Ureter (tissue), 1 donor: ENCODE measurements around the gene CFAP210. TPM values are rescaled to one million over a fixed set of nuclear protein-coding genes. Genes with fewer than 3 reads are reported as not detected.
"Not testable (repeated sequence)": the region's sequence is repeated elsewhere in the genome, so short reads cannot be mapped to it uniquely, and the experiment has no call there.

Source experiments
- DNase-seq: peaks from one replicate; pipeline ENCODE4 v3.0.0-alpha.2; 2020; ENCODE audit warnings: low spot score
- total RNA-seq: library from RNA; stranded (reverse); gene quantifications from one replicate; pipeline ENCODE4 v1.2.4, GENCODE V29; 2023
- donor health status: DM: yes; HTN: yes; CAD: no.

CFAP210 gene
- total RNA-seq, 1 donor from 2014 or later, result 0.49 TPM

DNA sequence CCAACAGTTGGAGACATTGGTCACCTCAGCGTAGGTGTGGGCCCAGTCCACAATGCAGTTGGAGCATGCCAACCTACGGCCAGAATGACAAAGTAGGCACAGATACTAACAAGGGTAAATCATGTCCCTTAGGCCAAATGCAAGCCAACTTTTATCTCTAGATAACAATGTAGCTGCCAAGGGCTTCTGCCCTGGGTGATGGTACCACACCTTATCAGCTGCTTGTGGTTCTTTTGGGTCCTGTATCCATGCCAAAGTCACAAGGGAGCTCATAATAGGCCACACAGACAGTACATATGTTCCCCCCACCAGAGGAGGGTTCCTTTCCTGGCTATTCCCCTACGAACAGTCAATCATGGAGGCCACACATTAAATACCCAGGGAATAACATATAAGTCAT lies 19.1 kb upstream of the CFAP210 start:
- DNase-seq, result no peak

DNA sequence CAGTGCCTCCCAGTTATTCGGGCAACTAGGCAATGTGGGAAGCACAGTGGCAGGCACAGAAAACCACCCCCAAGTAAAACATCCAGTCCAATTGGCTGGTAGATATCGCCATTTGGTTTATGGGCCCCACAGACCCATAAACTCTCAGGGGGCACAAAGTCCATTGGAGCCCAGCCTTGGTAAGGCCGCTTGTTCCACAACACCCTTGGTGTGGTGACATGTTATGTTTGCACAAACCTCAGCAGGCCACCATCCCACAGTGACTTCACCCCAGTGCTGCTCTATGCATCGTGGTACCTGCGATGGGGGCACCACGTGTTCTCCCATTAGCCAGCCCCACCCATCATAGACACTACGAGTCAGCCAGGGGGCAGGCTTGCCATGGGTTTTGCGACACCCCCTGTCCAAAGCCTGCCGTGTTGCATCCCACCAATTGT lies 18.6 kb upstream of the CFAP210 start:
- no peak for DNase-seq

DNA sequence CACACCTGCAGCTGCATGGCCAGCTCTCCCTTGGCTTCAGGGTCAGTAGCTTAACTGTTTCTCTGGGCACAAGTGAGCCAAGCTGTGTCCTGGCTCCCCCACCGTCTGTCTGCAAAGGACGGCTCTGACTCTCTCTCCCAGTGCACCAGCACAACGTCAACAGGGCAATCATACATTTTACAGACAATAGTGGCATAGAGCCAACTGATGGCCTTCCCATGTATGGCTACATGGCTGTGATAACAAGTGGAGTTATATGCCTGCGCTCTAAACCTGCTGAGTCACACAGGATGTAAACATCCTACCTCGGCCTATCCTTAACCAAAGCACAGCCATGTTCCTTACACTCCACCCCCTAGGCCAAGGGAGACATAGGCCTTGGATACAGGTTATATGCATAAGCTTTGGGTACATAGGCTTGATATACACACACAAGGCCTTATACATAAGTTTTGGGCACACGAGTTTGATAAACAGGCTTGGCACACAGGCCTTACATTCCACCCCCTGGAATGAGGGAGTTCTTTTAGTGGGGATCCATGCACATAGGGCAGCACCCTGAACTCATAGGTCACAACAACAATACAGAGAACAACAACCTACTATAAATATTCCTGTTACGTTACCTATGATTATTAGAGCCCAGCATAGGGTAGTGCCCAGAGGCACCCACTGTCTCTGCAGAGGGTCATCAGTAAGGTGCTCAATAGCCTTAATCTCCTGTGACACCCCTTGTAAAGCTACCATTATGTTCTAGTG lies 17.7 kb upstream of the CFAP210 start:
- DNase-seq, result no peak

DNA sequence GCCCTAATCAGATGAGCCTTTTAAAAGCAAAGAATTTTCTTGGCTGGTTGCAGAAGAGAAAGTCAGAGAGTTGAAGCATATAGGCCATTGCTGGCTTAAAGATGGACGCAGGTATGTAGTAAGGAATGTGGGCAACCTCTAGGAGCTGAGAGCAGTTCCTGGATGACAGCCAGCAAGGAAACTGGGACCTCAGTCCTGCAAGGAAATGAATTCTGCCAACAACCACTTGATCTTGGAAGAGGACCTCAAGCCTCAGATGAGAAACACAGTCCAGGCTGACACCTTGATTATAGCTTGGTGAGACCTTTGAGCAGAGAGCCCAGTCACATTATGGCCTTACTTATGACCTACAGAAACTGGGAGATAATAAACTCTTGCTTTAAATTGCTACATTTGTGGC lies 15.8 kb upstream of the CFAP210 start:
- DNase-seq, result no peak

DNA sequence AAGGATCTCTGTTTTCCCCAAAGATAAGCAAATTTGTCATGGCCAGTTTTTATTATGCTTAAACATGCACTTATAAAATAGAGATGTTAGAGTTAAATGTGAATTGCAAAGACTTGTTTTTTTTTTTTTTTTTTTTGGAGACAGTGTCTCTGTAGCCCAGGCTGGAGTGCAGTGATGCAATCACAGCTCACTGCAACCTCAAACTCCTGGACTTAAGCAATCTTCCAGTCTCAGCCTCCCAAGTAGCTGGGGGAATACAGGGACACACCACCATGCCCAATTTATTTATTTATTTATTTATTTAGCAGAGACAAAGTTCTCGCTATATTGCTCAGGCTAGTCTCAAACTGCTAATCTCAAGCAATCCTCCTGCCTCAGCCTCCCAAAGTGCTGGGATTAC lies 15.1 kb upstream of the CFAP210 start:
- no peak for DNase-seq

DNA sequence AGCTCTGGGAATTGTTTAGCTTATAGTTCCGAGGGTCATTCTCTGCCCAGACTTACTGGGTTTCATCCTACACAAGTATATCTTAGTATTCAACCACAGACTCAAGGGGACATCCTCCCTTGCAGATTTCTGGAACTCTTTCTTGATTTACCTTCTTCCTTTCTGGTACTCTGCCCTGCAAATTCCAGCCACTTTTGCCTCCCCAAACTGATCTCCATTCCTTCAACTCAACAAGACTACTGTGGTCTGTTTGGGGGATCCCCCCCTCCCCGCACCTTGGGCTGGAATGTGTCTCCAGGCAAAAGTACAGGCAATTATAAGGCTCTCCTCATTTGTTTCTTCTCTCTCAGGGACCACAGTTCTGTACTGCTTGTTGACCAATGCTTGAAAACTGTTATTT lies 13.4 kb upstream of the CFAP210 start:
- no peak for DNase-seq

DNA sequence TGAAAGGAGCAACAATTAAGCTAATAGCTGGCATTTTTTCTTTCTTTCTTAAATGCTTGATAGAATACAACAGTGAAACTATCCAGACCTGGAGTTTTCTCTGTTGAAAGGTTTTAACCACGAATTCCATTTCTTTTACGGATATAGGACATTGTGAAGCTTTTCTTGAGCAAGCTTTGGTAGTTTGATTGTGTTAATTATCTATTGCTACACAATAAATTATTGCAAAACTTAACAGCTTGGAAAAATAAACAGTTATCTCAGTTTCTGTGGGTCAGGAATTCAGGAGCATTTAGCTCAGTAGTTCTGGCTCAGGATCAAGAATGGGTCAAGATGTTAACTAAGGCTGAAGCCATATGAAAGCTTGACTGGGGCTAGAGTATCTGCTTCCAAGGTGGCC lies 11.7 kb upstream of the CFAP210 start:
- DNase-seq, result no peak

DNA sequence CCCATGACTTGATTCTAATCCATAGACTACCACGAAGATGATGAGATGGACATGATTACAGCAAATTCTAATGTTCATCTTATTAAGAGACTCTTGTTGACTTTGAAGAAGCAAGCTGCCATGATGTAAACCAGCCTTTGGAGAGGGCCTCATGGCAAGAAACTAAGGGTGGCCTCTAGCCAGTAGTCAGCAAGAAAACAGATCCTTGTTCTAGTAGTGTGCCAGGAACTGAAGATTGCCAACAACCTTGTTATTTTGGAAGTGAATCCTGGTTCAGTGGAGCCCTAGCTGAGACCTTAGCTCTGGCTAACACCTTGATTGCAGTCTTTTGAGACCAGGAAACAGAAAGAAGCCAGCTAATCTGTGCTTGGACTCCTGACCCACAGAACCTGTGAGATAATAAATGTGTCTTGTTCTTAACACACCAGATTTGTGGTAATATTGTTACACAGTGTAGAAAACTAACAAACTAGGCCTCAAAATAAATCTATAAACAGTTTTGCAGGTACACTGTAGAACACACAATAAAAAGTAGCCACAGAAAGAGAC lies 10.0 kb upstream of the CFAP210 start:
- DNase-seq, result no peak

DNA sequence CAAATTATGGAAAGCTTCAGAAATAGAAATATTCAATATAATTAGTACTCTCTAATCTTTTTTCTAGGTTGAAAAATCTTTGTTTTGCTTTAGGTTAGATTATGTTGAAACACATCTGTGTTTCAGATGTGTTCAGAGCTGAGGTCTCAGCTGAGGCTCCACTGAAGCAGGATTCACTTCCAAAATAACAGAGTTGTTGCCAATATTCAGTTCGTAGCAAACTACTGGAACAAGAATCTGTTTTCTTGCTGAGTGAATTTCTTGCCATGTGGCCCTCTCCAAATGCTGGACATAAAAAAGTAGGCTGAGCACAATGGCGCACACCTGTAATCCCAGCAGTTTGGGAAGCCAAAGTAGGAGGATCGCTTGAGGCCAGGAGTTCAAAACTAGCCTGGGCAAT lies 8.8 kb upstream of the CFAP210 start:
- DNase-seq, result no peak

DNA sequence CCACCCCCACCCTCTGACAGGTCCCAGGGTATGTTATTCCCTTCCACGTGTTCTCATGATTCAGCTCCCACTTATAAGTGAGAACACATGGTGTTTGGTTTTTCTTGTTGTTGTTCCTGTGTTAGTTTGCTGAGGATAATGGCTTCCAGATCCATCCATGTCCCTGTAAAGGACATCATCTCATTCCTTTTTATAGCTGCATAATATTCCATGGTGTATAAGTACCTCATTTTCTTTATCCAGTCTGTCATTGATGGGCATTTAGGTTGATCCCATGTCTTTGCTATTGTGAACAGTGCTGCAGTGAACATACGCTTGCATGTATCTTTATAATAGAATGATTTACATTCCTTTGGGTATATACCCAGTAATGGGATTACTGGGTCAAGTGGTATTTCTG lies 5.0 kb upstream of the CFAP210 start:
- DNase-seq, result not testable (repeated sequence)

DNA sequence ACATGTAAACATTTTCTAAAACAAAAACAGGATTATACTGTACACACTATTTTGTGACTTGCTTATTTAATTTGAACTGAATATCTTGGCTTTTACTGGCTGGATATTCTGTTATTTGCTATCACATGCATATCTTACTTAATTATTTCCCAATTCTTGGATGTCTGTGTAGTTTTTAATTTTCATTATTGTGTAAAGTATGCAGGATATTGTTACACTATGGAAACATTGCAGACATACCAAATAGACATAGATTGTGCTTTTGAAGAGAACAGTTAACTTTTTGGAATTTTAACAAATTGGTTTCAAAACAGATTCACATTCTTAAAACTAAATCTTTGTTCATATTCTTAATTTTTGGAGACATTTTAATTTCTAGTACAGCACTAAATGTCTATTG lies 2.2 kb upstream of the CFAP210 start:
- DNase-seq, result no peak

DNA sequence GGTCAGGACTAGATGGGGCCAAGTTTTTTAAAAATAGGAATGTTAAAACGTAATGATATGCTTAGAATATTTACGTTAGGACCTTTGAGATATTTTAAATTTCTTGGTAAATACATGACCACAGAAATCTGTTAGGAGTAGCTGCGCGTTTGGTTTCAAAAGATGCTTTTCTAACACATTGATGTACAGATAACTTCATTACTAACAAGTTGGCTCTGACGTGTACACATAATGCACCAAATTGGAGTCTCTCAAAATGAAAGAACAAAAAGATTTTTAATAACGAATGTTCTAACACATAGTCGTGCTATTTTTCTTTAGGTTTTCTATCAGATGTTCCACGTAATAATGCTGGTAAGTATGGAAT lies 672 bp upstream of the CFAP210 start:
- no peak for DNase-seq

DNA sequence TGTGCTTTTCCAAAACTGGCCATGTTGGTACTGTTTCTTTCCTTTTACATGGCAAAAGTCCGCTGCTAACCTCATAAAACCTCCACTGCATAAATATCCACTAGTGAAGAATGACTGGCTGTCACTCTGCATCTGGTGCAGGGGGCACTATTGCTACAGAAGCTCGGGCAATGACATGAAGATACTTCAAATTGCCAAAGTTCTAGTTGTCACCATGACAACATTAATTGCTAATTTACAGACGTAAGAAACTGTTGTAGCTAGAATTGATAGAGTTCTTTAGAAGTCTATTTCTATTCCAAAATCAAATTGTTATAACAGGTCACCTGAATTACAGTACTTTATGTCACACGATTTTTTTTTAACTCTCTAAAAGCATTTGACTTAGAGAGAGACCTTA lies 845 bp downstream of the CFAP210 start:
- DNase-seq, result no peak

DNA sequence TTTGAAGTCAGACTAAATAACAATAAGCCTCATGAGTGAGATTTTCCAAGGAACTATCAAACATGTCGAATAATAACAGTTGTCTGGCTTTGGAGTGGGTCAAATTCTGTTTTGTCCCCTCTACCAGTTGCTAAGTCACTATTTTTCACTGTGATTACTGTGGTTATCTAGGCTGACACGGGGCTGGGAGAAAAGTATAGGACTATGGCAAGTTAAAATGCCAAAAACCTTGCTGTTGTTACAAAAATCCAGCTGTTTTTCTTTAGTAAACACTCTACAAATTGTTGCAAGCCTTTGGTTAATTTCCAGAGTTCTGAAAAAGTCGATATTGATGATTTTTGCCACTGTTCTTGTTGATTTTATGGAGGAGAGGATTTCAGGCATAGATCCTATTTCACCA lies 1.5 kb downstream of the CFAP210 start:
- DNase-seq, result no peak

DNA sequence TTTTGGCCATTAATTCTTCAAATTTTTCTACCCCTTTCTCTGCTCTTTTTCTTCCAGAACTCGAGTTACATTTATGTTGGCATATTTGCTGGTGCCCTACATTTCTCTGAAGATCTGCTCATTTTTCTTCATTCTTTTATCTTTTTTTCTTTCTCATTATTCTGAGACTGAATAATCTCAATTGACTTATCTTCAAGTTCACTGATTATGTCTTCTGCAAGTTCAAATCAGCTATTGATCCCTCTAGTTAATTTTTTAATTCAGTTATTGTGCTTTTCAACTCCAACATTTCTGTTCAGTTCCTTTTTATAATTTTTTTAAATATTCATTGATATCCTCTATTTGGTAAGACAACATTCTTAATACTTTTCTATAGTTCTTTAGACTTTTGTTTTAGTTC lies 3.2 kb downstream of the CFAP210 start:
- DNase-seq, result no peak

DNA sequence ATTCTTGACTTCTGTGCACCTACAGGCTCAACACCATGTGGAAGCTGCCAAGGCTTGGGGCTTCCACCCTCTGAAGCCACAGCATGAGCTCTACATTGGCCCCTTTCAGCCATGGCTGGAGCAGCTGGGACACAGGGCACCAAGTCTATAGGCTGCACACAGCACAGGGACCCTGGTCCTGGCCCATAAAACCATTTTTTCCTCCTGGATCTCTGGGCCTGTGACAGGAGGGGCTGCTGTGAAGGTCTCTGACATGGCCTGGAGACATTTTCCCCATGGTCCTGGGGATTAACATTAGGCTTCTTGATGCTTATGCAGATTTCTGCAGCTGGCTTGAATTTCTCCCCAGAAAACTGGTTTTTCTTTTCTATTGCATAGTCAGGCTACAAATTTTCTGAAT lies 6.3 kb downstream of the CFAP210 start:
- not testable (repeated sequence) for DNase-seq

DNA sequence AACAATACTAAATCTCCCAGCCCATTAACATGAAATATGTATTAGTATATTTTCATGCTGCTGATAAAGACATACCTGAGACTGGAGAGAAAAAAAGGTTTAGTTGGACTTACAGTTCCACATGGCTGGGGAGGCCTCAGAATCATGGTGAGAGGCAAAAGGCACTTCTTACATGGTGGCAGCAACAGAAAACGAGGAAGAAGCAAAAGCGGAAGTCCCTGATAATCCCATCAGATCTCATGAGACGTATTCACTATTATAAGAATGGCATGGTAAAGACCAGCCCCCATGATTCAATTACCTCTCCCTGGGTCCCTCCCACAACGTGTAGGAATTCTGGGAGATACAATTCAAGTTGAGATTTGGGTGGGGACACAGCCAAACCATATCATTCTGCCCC lies 7.4 kb downstream of the CFAP210 start:
- not testable (repeated sequence) for DNase-seq

DNA sequence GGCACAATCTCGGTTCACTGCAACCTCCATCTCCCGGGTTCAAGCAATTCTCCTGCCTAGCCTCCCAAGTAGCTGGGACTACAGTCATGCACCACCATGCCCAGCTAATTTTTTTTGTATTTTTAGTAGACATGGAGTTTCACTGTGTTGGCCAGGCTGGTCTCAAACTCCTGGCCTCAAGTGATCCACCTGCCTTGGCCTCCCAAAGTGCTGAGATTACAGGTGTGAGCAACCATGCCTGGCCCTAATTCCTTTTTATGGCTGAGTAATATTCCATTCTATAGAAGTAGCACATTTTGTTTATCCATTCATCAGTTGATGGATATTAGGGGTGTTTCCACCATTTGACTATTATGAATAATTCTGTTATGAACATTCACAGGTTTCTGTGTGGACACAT lies 9.5 kb downstream of the CFAP210 start:
- DNase-seq, result not testable (repeated sequence)

DNA sequence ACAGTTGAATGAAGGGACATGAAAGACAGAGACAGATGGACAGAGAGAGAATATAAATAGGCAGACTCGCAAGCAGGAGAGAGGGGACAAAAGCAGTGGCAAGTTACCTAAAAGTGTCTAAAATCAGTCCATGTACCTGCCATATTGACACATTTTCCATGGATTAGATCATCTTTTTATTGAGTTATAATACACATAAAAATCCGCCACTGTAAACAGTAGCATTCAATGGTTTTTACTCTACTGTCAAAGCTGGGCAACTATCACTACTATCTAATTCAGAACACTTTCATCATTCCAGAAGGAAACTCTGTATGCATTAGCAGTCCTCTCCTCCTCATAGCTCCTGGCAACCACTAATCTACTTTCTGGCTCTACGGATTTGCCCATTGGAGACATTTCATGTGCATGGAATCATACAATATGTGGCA lies 10.1 kb downstream of the CFAP210 start:
- no peak for DNase-seq

DNA sequence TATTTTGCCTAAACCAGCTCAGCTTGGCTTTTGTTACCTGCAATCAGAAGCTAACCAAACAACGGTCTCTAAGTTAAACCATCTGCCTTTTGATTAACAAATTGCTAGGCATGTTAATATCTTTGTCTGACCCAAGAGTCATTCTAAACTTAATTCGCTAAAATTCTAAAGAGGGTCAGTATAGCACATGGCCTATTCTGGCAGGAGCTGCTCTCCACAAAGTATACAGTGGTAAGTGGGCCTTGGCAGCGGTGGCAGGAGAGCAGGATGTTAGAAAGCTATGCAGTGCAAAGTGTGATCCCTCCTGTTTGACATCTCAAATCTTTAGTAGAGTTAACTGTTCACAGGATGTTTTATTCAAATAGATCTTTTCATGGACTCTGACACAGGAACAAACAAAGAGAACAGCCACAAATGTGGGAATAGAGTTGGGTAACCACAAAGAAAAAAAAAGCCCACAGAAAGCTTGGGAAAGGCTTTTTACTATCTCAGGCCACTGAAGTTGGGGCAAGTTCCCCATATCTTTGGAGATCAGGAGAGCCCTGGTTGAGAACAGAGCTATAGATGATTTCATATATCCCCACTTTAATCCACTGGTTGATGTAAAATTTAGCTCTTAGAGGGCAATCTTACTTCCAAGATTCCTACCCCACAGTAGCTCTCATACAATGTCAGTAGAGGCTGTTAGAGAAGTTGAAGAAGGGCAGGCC lies 10.6 kb downstream of the CFAP210 start:
- DNase-seq, result no peak

DNA sequence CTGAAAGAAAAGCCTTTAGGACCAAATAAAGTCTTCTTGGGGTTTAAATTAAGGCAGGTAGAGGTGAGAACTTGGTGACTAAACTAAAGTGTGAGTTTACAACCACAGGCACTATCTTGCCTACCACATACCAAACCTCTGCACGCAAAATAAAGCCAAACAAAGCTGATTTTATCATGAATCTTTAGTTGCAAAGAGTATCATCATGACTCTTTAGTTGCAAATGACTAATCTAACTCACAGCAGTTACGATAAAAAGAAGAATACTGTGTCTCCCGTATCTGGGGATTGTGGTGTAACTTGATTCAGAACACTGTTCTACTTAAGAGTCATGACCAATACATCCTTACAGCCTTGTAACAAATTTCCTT lies 11.2 kb downstream of the CFAP210 start:
- DNase-seq, result no peak

DNA sequence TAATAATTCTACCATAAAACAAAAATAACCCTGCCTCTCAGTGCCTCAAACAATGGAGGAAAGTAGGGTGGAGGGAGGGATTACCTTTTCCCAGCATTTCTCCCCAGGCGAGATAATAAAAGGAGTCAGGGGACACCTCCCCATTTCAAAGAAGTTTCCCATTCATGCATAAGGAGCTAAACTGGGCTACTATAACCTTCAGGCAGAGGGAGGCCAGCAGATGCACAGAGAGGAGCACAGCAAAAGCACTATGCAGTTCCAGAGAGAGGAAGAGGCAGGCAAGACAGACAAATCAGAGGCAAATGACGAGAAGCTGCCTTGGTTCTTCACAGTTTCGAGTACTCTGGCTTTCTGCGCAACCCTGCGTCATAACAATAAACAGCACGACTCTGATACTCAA lies 17.4 kb downstream of the CFAP210 start:
- DNase-seq, result no peak

DNA sequence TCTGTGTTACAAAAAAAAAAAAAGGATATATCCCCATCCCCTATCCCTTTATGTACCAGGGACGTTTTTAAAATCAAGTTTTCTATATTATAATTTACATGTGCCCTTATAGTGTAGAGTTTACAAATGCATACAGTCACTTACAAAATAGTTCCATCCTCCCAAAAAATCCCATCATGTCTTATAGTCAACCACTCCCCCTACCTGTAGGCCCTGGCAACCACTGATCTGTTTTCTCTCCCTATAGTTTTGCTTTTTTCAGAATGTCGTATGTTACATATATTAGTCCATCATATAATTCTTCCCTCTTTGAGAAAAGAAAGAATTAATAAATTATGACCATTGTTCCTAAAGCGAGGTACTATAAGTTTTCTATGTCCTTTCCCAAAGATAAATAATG lies 17.8 kb downstream of the CFAP210 start:
- DNase-seq, result no peak
